Fibroblast of the aortic adventitia (primary cell): ENCODE results near the gene CCDC124. TPM values are rescaled to one million over a fixed set of nuclear protein-coding genes. Genes with fewer than 3 reads are reported as not detected.
"Not testable (repeated sequence)": the region's sequence is repeated elsewhere in the genome, so short reads cannot be mapped to it uniquely, and the experiment has no call there.

Source experiments
- DNase-seq: peaks from one replicate; pipeline ENCODE4 v3.0.0-alpha.2; 2010; ENCODE audit warnings: low read depth
- H3K4me3 ChIP-seq: 2 replicates; pipeline ENCODE4 v1.5.1; 2011; ENCODE audit warnings: low read depth, mild to moderate bottlenecking, control low read depth, low read length, moderate library complexity
- total RNA-seq: library from RNA; depleted of rRNA; stranded (reverse); fragments of >200 nt; gene quantifications from 2 replicates; pipeline ENCODE4 v1.2.3, GENCODE V29; 2012; ENCODE audit warnings: low replicate concordance
- TF ChIP-seq, protein P1 (sequence below): IDR thresholded peaks from 2 replicates; pipeline ENCODE4 v1.5.1; 2011; ENCODE audit warnings: mild to moderate bottlenecking, low read length, control low read depth, inconsistent platforms; ENCODE audit not compliant: insufficient read depth

The CCDC124 gene, protein sequence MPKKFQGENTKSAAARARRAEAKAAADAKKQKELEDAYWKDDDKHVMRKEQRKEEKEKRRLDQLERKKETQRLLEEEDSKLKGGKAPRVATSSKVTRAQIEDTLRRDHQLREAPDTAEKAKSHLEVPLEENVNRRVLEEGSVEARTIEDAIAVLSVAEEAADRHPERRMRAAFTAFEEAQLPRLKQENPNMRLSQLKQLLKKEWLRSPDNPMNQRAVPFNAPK
- total RNA-seq, result 17.0 and 24.9 TPM in 2 replicates

DNA sequence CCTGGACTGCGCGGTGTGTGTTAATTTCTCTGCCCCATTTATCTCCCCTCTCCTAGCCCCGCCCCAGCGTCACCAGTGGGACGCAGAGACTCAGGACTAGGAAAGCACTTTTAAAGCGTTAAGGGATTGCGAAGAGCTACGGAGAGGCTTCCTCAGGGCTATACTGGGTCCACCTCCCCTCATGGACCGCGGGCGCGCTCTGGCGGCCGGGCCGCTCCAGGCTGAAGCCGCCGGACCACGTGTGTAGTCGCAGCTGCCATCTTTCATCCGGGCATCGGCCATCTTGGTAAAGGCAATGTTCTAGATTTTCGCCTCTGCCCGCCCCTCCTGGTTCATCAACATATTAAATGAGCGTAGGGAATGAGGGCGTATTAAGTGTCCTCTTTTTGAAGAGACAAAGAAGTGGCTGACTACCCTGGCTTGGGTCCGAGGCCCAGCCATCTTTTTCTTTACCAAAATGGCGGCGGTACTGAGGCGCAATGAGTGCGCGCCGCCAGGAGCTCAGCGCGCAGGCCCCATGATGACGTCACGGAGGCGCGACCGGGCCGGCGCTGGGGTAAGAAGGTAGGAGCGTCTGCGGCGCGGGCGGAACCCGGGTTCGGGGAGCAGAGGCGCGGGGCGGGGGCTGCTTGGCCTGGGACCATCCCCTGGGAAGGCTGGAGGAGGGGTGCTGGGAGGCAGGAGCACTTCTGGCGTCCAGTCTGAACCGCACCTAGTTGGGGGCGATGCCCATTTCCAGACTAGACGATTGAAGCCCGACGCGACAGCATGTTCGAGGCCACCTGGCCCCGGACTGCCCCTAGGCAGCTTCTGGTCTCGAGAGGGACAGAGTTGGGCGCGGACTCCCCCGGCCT is at the start of gene CCDC124:
CCDC124 (plus strand) TSS at position 531 of the 854 bp plus-strand sequence. CDS start 3,406 bp downstream, outside the sequence.
- DNase-seq, result peak; percentile 91
- TF ChIP-seq, protein P1, sequence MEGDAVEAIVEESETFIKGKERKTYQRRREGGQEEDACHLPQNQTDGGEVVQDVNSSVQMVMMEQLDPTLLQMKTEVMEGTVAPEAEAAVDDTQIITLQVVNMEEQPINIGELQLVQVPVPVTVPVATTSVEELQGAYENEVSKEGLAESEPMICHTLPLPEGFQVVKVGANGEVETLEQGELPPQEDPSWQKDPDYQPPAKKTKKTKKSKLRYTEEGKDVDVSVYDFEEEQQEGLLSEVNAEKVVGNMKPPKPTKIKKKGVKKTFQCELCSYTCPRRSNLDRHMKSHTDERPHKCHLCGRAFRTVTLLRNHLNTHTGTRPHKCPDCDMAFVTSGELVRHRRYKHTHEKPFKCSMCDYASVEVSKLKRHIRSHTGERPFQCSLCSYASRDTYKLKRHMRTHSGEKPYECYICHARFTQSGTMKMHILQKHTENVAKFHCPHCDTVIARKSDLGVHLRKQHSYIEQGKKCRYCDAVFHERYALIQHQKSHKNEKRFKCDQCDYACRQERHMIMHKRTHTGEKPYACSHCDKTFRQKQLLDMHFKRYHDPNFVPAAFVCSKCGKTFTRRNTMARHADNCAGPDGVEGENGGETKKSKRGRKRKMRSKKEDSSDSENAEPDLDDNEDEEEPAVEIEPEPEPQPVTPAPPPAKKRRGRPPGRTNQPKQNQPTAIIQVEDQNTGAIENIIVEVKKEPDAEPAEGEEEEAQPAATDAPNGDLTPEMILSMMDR, result peak; percentile 88
- H3K4me3 ChIP-seq, result peak within 1 kb of the TSS; percentile 93

DNA sequence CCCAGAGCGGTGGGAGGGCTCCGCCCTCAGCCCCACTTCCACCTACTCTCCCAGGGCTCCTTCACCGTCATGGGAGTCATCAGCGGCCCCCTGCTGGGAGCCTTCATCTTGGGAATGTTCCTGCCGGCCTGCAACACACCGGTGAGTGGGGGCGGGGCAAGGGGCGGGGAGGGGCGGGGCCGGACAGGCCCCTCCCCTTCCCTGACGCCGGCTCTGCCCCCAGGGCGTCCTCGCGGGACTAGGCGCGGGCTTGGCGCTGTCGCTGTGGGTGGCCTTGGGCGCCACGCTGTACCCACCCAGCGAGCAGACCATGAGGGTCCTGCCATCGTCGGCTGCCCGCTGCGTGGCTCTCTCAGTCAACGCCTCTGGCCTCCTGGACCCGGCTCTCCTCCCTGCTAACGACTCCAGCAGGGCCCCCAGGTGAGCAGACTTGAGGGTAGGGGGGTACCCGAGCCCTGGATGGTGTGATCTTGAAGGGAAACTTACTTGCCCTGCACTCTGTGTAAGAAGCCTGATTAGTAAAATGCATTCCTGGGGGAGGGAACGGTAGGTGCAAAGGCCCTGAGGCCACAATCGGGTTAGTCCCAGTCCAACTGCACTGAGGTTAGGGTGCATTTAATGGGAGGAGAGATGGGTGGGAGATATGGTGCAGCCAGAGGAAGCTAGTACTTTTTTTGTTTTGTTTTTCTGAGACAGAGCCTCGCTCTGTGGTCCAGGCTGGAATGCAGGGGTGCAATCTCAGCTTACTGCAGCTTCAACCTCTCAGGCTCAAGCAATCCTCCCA is 49.0 kb upstream of the CCDC124 start:
- no peak overlapping the region for H3K4me3 ChIP-seq
- DNase-seq, result no peak
- TF ChIP-seq, protein P1, result no peak

DNA sequence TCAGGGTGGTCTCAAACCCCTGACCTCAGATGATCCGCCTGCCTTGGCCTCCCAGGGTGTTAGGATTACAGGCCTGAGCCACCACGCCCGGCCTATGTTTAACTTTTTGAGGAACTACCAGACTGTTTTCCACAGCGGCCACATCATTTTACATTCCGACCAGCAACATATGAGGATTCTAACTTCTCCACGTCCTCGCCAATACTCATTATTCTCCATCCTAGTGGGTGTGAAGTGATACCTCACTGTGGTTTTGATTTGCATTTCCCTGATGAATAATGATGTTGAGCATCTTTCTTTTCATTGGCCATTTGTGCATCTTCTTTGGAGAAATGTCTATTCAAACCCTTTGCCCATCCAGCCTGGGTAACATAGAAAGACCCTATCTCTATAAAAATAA is 46.3 kb upstream of the CCDC124 start:
- TF ChIP-seq, protein P1, result no peak
- no peak overlapping the region for H3K4me3 ChIP-seq
- DNase-seq, result no peak

DNA sequence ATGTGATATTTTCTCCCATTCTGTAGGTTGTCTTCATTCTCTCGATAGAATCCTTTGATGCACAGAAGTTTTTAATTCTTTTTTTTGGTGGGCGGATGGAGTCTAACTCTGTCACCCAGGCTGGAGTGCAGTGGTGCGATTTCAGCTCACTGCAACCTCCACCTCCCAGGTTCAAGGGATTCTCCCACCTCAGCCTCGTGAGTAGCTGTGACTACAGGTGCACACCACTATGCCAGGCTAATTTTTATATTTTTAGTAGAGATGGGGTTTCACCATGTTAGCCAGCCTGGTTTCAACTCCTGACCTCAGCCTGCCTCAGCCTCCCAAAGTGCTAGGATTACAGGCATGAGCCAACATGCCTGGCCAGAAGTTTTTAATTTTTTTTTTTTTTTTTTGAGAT is 45.6 kb upstream of the CCDC124 start:
- H3K4me3 ChIP-seq, DNase-seq: not testable (repeated sequence)

DNA sequence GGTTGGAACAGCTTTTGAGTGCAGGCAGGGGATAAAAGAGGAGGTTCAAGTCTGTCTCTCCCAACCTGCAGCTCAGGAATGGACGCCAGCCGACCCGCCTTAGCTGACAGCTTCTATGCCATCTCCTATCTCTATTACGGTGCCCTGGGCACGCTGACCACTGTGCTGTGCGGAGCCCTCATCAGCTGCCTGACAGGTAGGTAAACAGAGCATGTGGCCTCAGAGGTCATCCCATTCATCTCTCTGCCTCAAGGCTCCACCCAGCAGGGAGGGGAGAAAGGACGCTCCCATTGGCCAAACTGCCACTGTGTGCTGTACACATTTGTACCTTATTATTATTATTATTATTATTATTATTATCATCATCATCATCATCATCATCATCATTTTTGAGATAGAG is 44.6 kb upstream of the CCDC124 start:
- DNase-seq, result no peak
- TF ChIP-seq, protein P1, result no peak

DNA sequence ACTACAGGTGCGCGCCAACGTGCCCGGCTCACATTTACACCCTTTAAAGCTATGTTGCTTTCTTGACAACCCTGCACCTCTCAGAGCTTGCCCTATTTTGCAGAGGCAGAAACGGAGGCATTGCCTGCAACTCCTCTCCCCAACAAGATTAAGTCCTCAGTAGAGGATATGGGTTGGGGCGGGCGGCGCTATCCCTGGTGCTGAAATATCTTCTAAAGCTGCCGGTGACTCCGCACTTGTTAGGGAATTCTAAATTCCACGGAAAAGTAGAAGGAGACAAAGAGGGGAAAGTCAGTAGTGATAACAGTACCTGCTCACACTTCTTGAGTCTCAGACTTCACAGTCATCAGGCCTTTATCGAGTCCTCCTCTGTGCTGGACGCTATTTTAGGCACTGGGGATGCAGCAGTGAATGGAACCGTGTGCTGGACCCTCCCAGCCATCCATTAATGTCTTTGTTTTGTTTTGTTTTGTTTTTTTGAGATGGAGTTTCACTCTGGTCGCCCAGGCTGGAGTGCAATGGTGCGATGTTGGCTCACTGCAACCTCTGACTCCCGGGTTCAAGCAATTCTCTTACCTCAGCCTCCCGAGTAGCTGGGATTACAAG is 43.1 kb upstream of the CCDC124 start:
- TF ChIP-seq, protein P1, result no peak
- peak; percentile 59 for DNase-seq
- no peak overlapping the region for H3K4me3 ChIP-seq

More for the DNA sequence above, 44.6 kb upstream of the CCDC124 start:
- no peak overlapping the region for H3K4me3 ChIP-seq
